Mesothelial cell of epicardium (in vitro differentiated cells): ENCODE measurements around the gene POSTN. TPM values are rescaled to one million over a fixed set of nuclear protein-coding genes. Genes with fewer than 3 reads are reported as not detected.

ENCODE experiments used
- DNase-seq, 2 experiments: peaks; one replicate each; pipeline ENCODE4 v3.0.0; 2021; ENCODE audit warnings: low spot score in 2 of 2; ENCODE audit not compliant: unreplicated experiment in 2 of 2
- H3K27ac Mint-ChIP-seq: 2 replicates; pipeline ENCODE4 v1.8.0; 2021; ENCODE audit warnings: mixed read lengths
- H3K27me3 Mint-ChIP-seq: 2 replicates; pipeline ENCODE4 v1.8.0; 2021; ENCODE audit warnings: low read depth, mixed read lengths
- H3K36me3 Mint-ChIP-seq: 2 replicates; pipeline ENCODE4 v1.8.0; 2021; ENCODE audit warnings: mixed read lengths
- H3K4me1 Mint-ChIP-seq: 2 replicates; pipeline ENCODE4 v1.8.0; 2021; ENCODE audit warnings: mixed read lengths
- H3K4me3 Mint-ChIP-seq: 2 replicates; pipeline ENCODE4 v1.8.0; 2021; ENCODE audit warnings: mild to moderate bottlenecking, moderate library complexity, mixed read lengths
- H3K9me3 Mint-ChIP-seq: 2 replicates; pipeline ENCODE4 v1.8.0; 2021; ENCODE audit warnings: mixed read lengths
- total RNA-seq: library from RNA; stranded (reverse); gene quantifications from 3 replicates; pipeline ENCODE4 v1.2.1, GENCODE V29; 2021
- TF ChIP-seq, protein P1 (sequence below): fragments of 200-600 bp; sonication (generic); IDR thresholded peaks from one replicate; pipeline ENCODE4 v1.5.0; 2021; ENCODE audit warnings: antibody characterized with exemption; ENCODE audit not compliant: unreplicated experiment

POSTN gene
- total RNA-seq, 1 donor from 2014 or later: 451 TPM

DNA sequence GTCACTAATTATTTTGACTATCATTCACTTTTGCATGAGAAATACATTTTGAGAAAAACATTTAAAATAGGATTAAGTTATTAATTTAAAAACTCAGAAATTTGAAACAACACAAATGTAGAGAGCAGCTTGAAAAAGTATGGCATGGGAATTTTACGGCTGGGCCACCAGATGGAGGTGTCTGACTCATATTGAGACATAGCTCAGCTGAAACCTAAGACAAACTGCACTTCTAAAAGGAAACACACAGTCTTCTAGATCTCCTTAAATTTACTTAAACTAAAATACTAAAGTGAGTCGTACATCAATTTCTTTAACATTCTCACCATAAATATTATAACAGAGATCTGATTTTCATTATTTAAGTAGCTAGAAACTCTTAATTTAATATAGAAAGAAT is 41.9 kb upstream of the POSTN start:
- DNase-seq: no peak
- Mint-ChIP-seq H3K27ac (peak overlapping the region; percentile 77), H3K27me3 (no peaks in the 10 kb centered on the region), H3K36me3 (peaks cover 3% of the 10 kb centered on the region), H3K9me3 (no peaks in the 10 kb centered on the region), H3K4me1 (peaks cover 8% of the 10 kb centered on the region), H3K4me3 (no peak overlapping the region)
- TF ChIP-seq, protein P1, sequence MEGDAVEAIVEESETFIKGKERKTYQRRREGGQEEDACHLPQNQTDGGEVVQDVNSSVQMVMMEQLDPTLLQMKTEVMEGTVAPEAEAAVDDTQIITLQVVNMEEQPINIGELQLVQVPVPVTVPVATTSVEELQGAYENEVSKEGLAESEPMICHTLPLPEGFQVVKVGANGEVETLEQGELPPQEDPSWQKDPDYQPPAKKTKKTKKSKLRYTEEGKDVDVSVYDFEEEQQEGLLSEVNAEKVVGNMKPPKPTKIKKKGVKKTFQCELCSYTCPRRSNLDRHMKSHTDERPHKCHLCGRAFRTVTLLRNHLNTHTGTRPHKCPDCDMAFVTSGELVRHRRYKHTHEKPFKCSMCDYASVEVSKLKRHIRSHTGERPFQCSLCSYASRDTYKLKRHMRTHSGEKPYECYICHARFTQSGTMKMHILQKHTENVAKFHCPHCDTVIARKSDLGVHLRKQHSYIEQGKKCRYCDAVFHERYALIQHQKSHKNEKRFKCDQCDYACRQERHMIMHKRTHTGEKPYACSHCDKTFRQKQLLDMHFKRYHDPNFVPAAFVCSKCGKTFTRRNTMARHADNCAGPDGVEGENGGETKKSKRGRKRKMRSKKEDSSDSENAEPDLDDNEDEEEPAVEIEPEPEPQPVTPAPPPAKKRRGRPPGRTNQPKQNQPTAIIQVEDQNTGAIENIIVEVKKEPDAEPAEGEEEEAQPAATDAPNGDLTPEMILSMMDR: no peak

DNA sequence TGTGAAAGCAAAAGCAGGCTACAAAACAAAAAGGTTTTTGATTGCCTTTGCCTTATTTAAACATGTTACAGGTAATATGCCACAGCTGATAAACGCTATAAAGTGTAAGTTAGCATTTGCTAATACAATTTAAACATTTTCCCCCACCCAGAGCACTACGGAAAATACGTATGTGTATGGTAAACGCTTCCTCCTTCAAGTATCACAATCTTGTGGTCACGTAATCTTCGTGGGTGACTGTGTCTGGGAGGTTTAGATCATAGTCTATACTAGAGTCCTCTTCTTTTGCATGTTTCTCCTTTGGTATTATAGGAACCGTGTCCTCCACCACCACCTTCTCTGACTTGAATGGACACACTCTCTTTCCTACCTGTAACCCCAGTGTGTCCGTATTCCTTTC is 38.1 kb upstream of the POSTN start:
- no peaks in the 10 kb centered on the region for H3K27me3 Mint-ChIP-seq
- peaks cover 3% of the 10 kb centered on the region for H3K36me3 Mint-ChIP-seq
- no peak overlapping the region for H3K4me3 Mint-ChIP-seq
- DNase-seq: no peak
- H3K27ac Mint-ChIP-seq: no peak overlapping the region
- H3K4me1 Mint-ChIP-seq: peaks cover 2% of the 10 kb centered on the region
- no peaks in the 10 kb centered on the region for H3K9me3 Mint-ChIP-seq
- TF ChIP-seq, protein P1: no peak

DNA sequence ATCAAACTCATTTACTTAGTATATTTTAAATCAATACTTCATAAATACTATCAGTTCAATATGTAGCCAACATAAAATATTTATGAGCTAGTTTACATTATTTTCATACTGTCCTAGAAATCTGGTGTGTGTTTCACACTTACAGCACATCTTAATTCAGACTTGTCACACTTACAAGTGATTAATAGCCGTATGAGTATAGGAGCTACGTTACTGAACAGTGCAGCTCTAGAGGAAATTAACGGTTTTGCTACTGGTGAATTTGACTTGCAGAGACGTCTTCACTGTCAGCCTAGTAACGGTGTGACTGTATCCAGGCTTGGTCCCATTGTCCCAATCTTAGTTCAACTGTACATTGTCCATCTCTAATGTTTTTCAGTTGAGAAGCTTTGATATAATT is 33.7 kb upstream of the POSTN start:
- H3K9me3 Mint-ChIP-seq: peaks cover 16% of the 10 kb centered on the region
- no peak overlapping the region for H3K27ac Mint-ChIP-seq
- H3K4me1 Mint-ChIP-seq: no peaks in the 10 kb centered on the region
- H3K4me3 Mint-ChIP-seq: no peak overlapping the region
- TF ChIP-seq, protein P1: no peak
- no peak for DNase-seq
- H3K27me3 Mint-ChIP-seq: no peaks in the 10 kb centered on the region
- peaks cover 5% of the 10 kb centered on the region for H3K36me3 Mint-ChIP-seq

DNA sequence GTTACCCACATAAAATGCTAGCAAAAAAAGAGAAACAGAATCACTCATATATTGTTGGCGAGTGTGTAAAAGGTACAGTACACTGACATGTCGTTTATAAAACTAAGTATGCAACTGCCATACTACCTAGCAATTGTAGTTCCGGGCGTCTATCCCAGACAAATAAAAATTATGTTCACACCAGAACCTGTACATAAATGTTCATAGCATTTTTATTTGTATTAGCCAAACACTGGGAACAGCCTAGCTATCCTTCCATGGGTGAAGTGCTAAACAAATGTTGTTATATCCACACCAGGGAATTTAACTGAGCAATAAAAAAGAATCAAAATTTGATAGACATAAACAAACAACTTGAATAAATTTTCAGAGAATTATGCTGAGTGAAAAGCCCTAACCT is 28.9 kb upstream of the POSTN start:
- TF ChIP-seq, protein P1: no peak
- no peak for DNase-seq
- H3K4me1 Mint-ChIP-seq: peaks cover 12% of the 10 kb centered on the region
- no peak overlapping the region for H3K27ac Mint-ChIP-seq
- H3K9me3 Mint-ChIP-seq: peaks cover 16% of the 10 kb centered on the region
- H3K4me3 Mint-ChIP-seq: no peak overlapping the region
- peaks cover 2% of the 10 kb centered on the region for H3K36me3 Mint-ChIP-seq
- H3K27me3 Mint-ChIP-seq: no peaks in the 10 kb centered on the region

DNA sequence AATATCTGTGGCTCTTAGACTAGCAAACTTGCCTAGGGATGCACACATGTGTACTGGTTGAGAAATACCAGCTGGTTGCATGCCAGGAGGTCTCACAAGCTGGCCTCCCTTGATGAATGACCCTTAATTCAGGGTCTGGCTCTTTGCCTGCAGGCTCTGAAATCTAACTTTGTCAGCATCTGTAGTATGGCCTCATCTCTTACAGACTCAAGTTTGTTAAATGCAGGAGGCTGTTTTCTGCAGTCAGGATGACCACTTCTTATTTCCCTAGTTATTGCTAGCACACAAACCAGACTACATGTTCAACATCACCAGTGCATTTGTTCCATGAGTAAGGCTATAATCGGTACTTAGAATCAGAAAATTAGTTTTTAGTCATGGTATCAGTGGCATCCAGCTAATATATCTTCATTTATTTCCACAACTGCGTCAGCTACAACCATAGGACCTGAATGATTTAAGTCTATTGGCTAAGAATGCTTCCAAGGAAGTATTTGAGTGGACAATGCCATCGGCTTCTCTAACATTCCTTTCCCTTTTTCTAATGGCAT is 23.3 kb upstream of the POSTN start:
- no peak for DNase-seq
- Mint-ChIP-seq H3K4me1 (peaks cover 39% of the 10 kb centered on the region), H3K9me3 (peaks cover 9% of the 10 kb centered on the region), H3K36me3 (peaks cover 1% of the 10 kb centered on the region), H3K27me3 (no peaks in the 10 kb centered on the region), H3K27ac (peak overlapping the region; percentile 15), H3K4me3 (no peak overlapping the region)
- TF ChIP-seq, protein P1: no peak

DNA sequence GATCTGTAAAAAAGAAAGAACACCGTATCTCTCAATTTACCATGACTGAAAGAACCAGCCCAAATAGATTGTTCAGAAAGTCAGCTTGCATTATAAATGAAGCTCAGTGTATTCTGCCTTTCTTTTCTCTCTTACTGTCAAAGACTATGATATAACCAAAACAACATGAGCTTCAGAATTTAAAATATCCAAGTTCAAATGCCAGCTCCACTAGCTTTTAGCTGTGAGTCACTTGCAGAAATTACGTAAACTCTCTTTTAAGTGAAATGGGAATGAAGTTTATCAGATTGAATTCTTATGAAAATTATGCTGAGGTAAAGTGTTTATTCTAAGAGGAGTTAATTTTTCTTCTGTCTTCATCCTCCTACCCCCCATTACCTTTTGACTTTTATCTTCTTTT is 20.0 kb upstream of the POSTN start:
- TF ChIP-seq, protein P1: no peak
- Mint-ChIP-seq H3K4me1 (peaks cover 47% of the 10 kb centered on the region), H3K36me3 (peaks cover 1% of the 10 kb centered on the region), H3K27ac (peak overlapping the region; percentile 88), H3K9me3 (peaks cover 9% of the 10 kb centered on the region), H3K27me3 (no peaks in the 10 kb centered on the region), H3K4me3 (no peak overlapping the region)
- DNase-seq: no peak
